Right ventricle myocardium superior (tissue), 1 donor: ENCODE measurements around the gene BAD. TPM values are rescaled to one million over a fixed set of nuclear protein-coding genes. Genes with fewer than 3 reads are reported as not detected.
"Not testable (repeated sequence)": the region's sequence is repeated elsewhere in the genome, so short reads cannot be mapped to it uniquely, and the experiment has no call there.

Source experiments
- ATAC-seq: fragments of 200-7000 bp; cut with Tn5 transposase; one replicate; pipeline ENCODE4 v1.9.1; 2020; ENCODE audit warnings: mild to moderate bottlenecking; ENCODE audit not compliant: poor library complexity
- DNase-seq: peaks from one replicate; pipeline ENCODE4 v3.0.0-alpha.2; 2020
- intact Hi-C: fragments of 100-400 bp; cut with DNase I; formaldehyde crosslinking; loops from one replicate; pipeline ENCODE4 v1.11.2; 2022
- total RNA-seq: library from RNA; stranded (reverse); fragmentation: NEBNext Ultra II Directional; extraction: Animal tissue kit (Norgen Biotek cat#: 25700); gene quantifications from one replicate; pipeline ENCODE4 v1.2.1, GENCODE V29; 2021
- donor health status: DM: no; HTN: yes; CAD: no; lungs with severe emphysema.

BAD gene
- total RNA-seq, 1 donor from 2014 or later = 90.1 TPM

- intact Hi-C loops = no loop called here
- DNase-seq (no peak), ATAC-seq (no peak)
Observed at GRCh38 chr11:64251753-64252002, 32.8 kb downstream of the BAD start.

DNA sequence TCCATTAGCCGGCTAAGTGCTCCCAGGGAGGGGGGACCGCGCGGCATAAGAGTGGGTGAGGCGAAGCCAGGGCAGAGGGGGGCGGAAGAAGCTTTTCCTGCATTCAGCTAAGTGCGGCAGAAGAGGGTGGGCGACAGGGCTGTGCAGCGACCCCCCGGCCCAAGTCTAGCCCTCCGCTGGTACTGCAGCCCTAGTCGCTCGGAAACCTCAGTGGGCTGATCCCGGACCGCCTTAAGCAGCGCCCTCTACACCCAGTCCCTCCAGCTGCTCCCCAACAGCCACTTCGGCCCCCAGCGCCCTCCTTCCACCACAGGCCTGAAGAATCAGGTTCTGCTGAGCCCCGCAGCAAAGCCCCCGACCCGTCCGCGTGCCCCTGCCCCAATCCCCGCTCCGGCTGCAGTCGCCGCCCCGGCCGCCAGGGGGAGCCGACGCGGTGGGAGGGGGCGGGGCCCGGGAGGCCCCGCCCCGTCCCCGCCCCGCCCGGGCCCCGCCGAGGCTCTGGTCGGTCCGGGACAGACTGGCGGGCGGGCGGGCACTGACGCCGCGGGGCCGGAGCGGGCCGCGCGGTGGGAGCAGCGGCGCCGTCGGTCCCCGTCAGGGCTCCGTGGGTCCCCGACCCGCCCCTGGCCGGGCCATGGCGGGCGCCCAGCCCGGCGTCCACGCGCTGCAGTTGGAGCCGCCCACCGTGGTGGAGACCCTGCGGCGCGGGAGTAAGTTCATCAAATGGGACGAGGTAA lies 33.3 kb downstream of the BAD start, which contains the start of gene PLCB3:
PLCB3 (plus strand) TSS at position 515 of the 737 bp plus-strand sequence; CDS start at position 635, 120 bp downstream.
- ATAC-seq (peak; percentile 65), DNase-seq (peak; percentile 73)
- intact Hi-C loops = no loop called here

- no peak for ATAC-seq
- no peak for DNase-seq
- intact Hi-C loops = no loop called here
Observed at GRCh38 chr11:64250415-64251015, 34.0 kb downstream of the BAD start.

DNA sequence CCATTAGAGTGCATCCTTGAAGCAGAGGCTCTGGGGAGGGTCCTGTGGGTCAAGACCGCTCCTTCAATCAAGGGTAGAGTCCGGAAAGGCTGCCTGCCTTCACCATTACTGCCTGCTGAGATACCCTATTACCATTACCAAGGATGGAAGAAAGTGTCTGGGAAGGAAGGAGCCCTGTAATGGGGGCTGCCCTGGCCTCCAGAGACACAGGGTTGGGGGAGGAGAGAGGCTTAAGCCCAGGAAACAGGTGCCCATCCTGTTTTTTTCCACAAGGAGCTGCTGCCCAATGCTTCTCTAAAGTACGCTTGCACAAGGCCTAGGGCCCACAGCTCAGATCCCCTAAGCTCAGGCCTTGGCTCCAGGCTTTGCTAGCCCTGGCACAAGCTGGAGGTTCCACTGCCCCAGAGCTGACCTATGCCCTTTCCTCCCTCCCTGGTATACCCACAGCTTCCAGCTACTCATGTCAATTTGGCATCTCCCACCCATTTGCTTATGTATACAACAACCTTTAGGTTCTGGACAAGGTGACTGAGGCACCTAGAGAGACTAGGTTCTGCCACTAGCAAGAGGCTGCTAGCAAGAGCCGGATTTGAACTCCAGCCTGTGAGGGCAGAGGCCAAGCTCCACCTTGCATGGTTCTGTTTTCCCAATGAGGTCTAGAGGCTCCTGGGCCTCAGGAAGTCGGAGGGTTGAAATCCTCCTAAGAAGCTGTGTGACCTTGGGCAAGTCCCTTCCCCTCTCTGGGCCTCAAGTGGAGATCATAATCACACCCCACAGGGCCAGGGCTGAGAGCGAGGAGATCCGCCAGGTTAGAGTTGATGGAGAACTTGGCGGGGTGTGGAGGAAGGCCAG lies 34.7 kb downstream of the BAD start:
- intact Hi-C loops = no loop called here
- DNase-seq (no peak), ATAC-seq (no peak)

DNA sequence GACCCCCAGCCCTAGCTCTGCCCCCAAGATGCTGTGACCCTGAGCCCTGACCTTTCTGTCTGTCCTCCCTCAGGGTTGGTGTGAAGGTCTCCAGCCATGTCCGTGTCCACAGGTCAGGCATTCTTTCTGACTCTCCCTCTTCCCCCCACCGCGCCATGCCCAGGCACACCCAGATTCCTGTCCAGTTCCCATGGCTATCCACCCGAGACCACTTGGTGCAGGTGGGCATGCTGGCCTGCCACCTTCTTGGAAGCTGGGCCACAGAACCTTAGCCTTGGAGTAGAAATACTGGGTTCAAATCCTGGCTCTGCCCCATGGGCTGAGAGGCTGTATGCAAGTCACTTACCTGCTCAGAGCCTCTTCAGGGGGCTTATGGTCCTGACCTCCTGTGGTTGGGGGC lies 35.4 kb downstream of the BAD start:
- intact Hi-C loops = no loop called here
- DNase-seq (no peak), ATAC-seq (no peak)

DNA sequence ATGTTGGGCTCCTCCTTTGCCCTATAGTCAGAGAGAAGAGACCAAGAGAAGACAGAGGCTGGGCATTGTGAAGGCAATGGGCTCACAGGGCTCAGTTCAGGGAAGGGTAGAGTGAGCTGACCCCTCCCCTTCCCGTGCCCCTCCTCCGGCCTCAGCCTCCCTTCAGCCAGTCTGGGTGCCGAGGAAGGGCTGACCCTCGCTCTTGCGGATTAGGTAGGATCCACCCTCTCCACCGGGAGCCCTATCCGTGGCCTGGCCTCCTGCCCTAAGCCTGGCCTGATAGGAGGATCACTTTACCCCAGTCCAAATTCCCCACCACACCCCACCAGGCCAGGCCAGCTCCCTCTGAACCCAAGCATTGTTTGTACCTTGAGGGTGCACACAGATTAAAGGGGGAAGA lies 35.9 kb downstream of the BAD start:
- intact Hi-C loops = no loop called here
- DNase-seq = no peak
- ATAC-seq = no peak

GRCh38 chr11:64247729-64248531 lies 36.5 kb downstream of the BAD start:
- DNase-seq (no peak), ATAC-seq (peak; percentile 2)
- intact Hi-C loops = no loop called here

GRCh38 chr11:64246871-64247728 lies 37.4 kb downstream of the BAD start, which contains the start of gene PPP1R14B:
PPP1R14B (minus strand) TSS chr11:64246943; CDS start chr11:64246673, 270 bp downstream.
- DNase-seq (peak; percentile 94), ATAC-seq (peak; percentile 80)
- intact Hi-C loops = no loop called here

- not testable (repeated sequence) for DNase-seq, ATAC-seq
Observed at GRCh38 chr11:64246621-64246870, 37.9 kb downstream of the BAD start.

GRCh38 chr11:64245797-64246620 lies 38.5 kb downstream of the BAD start:
- intact Hi-C loops = no loop called here
- DNase-seq (peak; percentile 80), ATAC-seq (no peak)

More at GRCh38 chr11:64246621-64246870, 37.9 kb downstream of the BAD start:
- intact Hi-C loops = not testable (repeated sequence)

DNA sequence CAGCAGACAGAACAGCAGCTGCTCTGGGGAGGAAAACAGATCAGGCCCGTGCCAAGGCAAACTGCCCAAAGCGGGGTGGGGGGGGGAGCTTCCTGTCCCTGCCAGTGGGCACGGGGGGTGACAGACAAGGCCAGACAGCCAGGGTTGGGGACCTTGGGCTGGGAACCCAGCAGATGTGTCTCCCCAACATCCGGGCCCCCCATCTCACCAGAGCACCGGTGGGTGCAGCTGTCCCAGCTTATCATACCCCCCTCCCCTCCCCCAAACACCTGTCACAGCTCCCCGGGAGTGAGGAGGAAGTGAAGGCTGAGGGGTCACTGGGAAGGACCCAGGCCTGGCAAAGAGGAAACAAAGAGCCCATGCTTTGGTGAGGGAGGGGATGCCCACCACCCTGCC lies 39.1 kb downstream of the BAD start:
- no peak for DNase-seq
- no peak for ATAC-seq
- intact Hi-C loops = no loop called here

DNA sequence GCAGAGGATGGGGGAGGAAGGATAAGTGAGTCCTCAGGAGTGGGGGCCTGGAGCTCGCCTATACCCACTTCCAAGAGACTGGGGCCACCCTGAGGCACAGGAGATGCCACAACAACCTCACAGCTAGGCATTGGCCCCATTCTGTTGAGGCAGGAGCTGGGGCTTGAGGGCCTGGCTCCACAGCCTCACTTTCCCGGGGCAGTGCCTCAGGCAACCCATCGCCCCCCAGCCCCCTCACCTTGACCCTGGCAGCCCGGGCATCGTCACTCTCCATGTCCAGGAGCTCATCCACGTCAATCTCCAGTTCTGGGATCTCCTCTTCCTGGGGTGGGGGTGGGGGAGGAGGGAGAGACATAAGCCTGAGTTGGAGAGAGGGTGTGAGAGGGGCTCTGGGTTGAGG lies 39.5 kb downstream of the BAD start:
- ATAC-seq = no peak
- intact Hi-C loops = no loop called here

DNA sequence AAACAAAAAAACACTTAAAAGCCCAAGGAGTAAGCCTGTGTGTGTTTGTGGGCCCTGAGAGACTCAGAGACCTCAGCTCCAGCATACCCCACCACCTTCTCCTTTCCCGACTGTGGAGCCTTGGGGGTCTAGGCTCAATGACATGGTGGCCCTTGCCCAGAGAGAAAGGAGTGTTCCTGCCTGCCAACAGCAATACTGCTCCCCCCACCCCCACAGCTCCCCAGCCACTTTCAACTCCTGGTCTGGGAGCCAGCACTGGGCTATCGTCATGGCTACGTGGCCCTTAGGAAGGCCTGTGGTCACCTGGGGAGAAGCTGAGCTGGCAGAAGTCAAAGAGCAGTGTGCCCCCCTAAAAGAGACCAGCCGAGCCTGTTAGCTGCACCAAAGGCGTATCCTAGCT lies 40.4 kb downstream of the BAD start:
- intact Hi-C loops = no loop called here
- no peak for ATAC-seq
- no peak for DNase-seq

More for the DNA sequence above, 39.5 kb downstream of the BAD start:
- DNase-seq = no peak

GRCh38 chr11:64243236-64243854 lies 41.1 kb downstream of the BAD start:
- intact Hi-C loops = no loop called here
- ATAC-seq = no peak
- DNase-seq = no peak

DNA sequence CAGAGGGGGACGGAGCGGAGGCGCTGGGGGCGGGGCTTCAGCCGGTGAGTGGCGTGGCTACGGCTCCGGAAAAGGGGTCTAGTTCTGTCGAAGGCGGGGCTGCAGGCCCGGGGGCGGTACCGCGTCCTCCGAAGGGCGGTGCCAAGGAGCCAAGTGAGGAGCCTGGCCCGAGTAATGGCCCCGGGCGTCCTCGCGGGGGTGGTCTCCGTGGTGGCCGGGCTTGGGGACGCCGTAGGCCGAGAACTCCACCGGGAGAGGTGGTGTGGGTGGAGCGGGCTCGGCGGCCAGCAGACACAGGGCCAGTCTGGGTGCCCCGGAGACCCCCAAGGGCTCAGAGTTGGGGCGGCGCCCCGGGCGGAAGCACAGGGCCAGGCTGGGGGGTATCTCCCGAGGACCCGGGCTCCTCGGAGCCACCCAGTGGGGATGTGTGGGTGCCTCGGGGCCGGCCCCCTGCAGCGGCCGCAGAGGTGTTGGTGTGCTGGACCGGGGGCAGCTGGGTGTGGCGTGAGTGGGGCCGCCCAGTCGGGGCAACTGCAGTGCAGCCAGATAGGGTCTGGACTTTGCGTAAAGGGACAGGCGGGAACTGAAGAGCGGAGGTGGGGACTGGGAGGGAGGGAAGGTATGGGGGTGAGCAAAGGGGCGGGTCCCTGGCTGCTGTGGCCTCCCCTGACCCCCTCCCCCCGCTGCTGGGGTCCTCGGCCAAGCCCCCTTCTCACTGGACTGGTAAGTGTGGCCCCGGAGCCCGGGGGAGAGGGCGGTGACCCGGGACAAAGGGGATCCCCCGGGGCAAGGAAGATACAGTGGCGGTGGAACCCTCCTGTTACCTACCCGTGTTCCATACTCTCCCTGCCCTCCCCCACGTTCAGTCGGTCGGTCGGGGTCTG lies 42.7 kb downstream of the BAD start:
- ATAC-seq (peak; percentile 3), DNase-seq (peak; percentile 67)
- intact Hi-C loops = no loop called here

DNA sequence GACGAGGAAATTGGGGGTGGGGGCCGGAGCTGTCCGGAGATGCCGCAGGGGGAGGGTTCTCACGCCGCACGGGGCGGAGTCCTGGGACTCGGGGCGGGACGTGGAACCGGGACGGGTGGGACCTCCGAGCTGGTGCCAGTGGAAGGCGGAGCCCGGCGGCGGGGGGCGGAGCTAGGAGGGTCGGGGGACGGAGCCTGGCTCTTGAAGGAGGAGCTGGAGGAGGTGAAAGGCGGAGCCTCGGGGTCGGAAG lies 43.3 kb downstream of the BAD start:
- ATAC-seq = peak; percentile 84
- DNase-seq = peak; percentile 100
- intact Hi-C loops = no loop called here
